Lung (tissue), 12 donors: ENCODE data around the gene NSD2. TPM values are rescaled to one million over a fixed set of nuclear protein-coding genes. Genes with fewer than 3 reads are reported as not detected.

Experiments
- ATAC-seq: fragments of 200-7000 bp; cut with Tn5 transposase; one replicate; pipeline ENCODE4 v1.9.1; 2020; ENCODE audit warnings: moderate number of reproducible peaks; ENCODE audit not compliant: insufficient read depth, low FRiP score
- DNase-seq, 3 donors: peaks; one replicate each; pipeline ENCODE4 v3.0.0-alpha.2; 2013 to 2017
- H3K27ac ChIP-seq, 2 donors: one replicate each; pipeline ENCODE4 v1.5.1; 2013; ENCODE audit warnings: mild to moderate bottlenecking in 2 of 2, moderate library complexity in 2 of 2, control low read depth in 1 of 2, inconsistent platforms in 1 of 2, low read depth in 1 of 2, low read length in 1 of 2
- H3K27me3 ChIP-seq, 3 donors: one replicate each; pipeline ENCODE4 v1.5.1; 2013; ENCODE audit warnings: low read length in 2 of 3; ENCODE audit not compliant: control insufficient read depth in 3 of 3, insufficient read depth in 3 of 3
- H3K36me3 ChIP-seq, 4 donors: one replicate each; pipeline ENCODE4 v1.5.1; 2013; ENCODE audit warnings: low read length in 4 of 4, mild to moderate bottlenecking in 1 of 4, moderate library complexity in 1 of 4; ENCODE audit not compliant: control insufficient read depth in 4 of 4, insufficient read depth in 4 of 4
- H3K4me1 ChIP-seq, 5 donors: one replicate each; pipeline ENCODE4 v1.5.1; 2013; ENCODE audit warnings: low read length in 5 of 5, mild to moderate bottlenecking in 2 of 5, moderate library complexity in 1 of 5; ENCODE audit not compliant: control insufficient read depth in 5 of 5, insufficient read depth in 5 of 5
- H3K4me3 ChIP-seq: one replicate; pipeline ENCODE4 v1.5.1; 2013; ENCODE audit warnings: mild to moderate bottlenecking, control low read depth, moderate library complexity
- H3K9ac ChIP-seq, 2 donors: one replicate each; pipeline ENCODE4 v1.5.1; 2013; ENCODE audit warnings: low read length in 2 of 2, control low read depth in 1 of 2; ENCODE audit not compliant: insufficient read depth in 1 of 2
- H3K9me3 ChIP-seq, 4 donors: one replicate each; pipeline ENCODE4 v1.5.1; 2013; ENCODE audit warnings: low read length in 3 of 4, mild to moderate bottlenecking in 1 of 4, moderate library complexity in 1 of 4; ENCODE audit not compliant: control insufficient read depth in 4 of 4, insufficient read depth in 3 of 4
- WGBS, 2 donors: extraction: QIAGEN DNeasy Blood & Tissue Kit; methylation state at CpG; one replicate each; pipeline ENCODE4 v1.1.7; 2013; 5-methylcytosine and 5-hydroxymethylcytosine counted together
- polyA plus RNA-seq, 2 donors: library from polyadenylated mRNA; stranded (reverse); fragments of 200-250 nt; gene quantifications; one replicate each; pipeline ENCODE4 v1.2.1, GENCODE V29; 2013
- total RNA-seq, 2 donors: library from RNA; depleted of rRNA in 1 of 2; stranded (reverse); fragments of >200 nt in 1 of 2; gene quantifications; one replicate each; pipeline ENCODE4 v1.2.1, GENCODE V29; 2014 to 2021
- TF ChIP-seq, protein P1 (sequence below): IDR thresholded peaks from 2 replicates; pipeline ENCODE4 v1.5.1; 2012; ENCODE audit warnings: mild to moderate bottlenecking; ENCODE audit errors: control extremely low read depth, extremely low read depth
- donor health status: control.
- donor health status: control.
- donor health status: Bipolar disorder and iron deficiency.
- donor health status: healthy.
- donor health status: DM: yes; HTN: yes; CAD: no.

The NSD2 gene
- total and polyA plus RNA-seq, 4 donors, result 12.7 to 66.2 (median 28.3) TPM

DNA sequence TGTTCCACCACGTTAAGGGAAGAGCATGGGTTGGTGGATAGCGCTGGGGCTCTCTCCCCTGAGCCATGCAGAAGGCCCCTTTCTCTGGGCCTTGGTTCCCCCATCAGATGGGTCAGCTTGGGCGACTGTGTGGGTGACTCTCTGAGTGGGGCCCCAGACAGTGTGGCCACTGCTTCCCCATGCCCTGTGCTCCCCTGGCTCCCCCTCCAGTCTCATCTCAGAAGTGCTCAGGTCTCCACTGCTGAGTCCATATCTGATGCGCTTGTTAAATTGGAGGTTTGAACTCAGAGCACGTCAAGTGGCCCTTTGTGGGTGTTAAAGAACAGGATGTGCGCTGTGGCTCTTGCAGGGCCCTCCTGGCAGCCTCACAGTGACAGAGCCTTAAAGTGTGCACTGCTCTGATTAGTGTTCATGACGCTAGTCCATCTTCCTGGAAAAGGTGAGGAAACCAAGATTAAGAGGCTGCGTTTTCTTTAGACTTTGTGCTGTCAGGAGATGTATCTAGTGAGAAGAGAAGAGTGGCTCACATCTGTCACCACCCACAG is 77.8 kb downstream of the NSD2 start:
- Histone ChIP-seq H3K4me1 (peaks cover 0 to 7% (median 0%) of the 10 kb centered on the region in 5 donors), H3K27me3 (no peaks in the 10 kb centered on the region), H3K36me3 (peaks cover 5 to 28% (median 9%) of the 10 kb centered on the region in 4 donors), H3K9me3 (no peaks in the 10 kb centered on the region), H3K9ac (no peak overlapping the region), H3K27ac (no peak overlapping the region), H3K4me3 (no peak overlapping the region)
- ATAC-seq, result no peak
- WGBS, 2 donors, result 84 to 89% methylated on average over 8 of the region's 8 CpGs
- TF ChIP-seq, protein P1, sequence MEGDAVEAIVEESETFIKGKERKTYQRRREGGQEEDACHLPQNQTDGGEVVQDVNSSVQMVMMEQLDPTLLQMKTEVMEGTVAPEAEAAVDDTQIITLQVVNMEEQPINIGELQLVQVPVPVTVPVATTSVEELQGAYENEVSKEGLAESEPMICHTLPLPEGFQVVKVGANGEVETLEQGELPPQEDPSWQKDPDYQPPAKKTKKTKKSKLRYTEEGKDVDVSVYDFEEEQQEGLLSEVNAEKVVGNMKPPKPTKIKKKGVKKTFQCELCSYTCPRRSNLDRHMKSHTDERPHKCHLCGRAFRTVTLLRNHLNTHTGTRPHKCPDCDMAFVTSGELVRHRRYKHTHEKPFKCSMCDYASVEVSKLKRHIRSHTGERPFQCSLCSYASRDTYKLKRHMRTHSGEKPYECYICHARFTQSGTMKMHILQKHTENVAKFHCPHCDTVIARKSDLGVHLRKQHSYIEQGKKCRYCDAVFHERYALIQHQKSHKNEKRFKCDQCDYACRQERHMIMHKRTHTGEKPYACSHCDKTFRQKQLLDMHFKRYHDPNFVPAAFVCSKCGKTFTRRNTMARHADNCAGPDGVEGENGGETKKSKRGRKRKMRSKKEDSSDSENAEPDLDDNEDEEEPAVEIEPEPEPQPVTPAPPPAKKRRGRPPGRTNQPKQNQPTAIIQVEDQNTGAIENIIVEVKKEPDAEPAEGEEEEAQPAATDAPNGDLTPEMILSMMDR, result no peak
- DNase-seq, result no peak

DNA sequence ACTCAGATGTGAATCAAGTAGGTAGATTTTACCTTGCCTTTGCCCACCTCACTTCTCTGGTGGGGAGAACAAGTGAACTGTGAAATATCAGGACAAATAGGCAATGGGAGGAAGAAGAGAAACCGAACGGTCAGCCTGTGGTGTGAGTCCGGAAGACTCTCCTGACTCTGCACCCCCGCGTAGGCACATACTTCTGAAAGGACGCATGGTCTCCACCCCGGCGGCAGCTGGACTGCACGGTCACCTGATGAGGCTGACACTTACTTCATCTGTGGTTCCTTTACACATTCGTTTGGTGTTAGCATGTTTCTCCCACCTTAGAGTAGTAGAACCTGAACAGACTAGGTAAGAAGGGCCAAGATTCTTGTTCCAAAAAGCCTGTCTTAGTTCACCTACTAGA is 79.2 kb downstream of the NSD2 start:
- 80 to 89% methylated on average over 10 of the region's 10 CpGs for WGBS, 2 donors

DNA sequence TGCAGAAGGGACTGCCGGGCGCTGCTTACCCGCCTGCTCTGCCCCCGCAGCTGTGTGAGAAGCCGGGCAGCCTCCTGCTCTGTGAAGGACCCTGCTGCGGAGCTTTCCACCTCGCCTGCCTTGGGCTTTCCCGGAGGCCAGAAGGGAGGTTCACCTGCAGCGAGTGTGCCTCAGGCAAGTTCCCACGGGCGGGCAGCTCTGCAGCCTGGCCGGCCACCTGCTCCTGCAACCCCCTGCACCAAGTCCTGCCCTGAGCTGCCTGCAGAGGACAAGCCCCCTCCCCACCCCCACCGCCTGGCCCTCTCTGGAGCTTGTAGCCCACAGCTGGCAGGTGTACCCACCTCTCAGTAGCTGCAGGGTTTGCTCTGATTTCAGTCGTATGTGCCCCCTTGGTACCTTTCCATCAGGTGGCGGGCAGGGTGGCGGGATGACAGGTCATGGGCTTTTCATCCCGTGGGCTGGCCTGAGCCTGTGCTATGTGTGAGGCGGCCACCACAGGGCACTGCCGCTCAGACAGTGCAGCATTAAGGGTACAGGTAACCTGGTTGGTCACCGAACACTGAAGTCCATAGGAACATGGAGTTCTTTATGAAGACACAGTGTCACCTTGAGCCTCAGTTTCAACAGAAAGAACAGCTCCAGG is 81.0 kb downstream of the NSD2 start:
- ATAC-seq, result no peak
- H3K27ac ChIP-seq, result no peak overlapping the region
- H3K4me3 ChIP-seq, result no peak overlapping the region
- H3K4me1 ChIP-seq, result peaks cover 0 to 7% (median 0%) of the 10 kb centered on the region in 5 donors
- WGBS, 2 donors, result 96% methylated on average over 20 of the region's 20 CpGs
- TF ChIP-seq, protein P1, result no peak
- H3K36me3 ChIP-seq, result peaks cover 5 to 34% (median 16%) of the 10 kb centered on the region in 4 donors
- H3K27me3 ChIP-seq, result no peaks in the 10 kb centered on the region
- H3K9ac ChIP-seq, result no peak overlapping the region
- no peaks in the 10 kb centered on the region for H3K9me3 ChIP-seq
- no peak for DNase-seq

More for the DNA sequence above, 79.2 kb downstream of the NSD2 start:
- no peak overlapping the region for H3K27ac ChIP-seq
- no peaks in the 10 kb centered on the region for H3K9me3 ChIP-seq
- H3K4me1 ChIP-seq, result peaks cover 0 to 7% (median 0%) of the 10 kb centered on the region in 5 donors
- peaks cover 5 to 31% (median 13%) of the 10 kb centered on the region in 4 donors for H3K36me3 ChIP-seq
- DNase-seq (no peak), ATAC-seq (no peak)
- H3K27me3 ChIP-seq, result no peaks in the 10 kb centered on the region
- no peak overlapping the region for H3K9ac ChIP-seq
- H3K4me3 ChIP-seq, result no peak overlapping the region
- TF ChIP-seq, protein P1, result no peak
